ENCODE results near the gene USB1. TPM values are rescaled to one million over a fixed set of nuclear protein-coding genes. Genes with fewer than 3 reads are reported as not detected.

Gene USB1
- total and polyA plus RNA-seq, 2 donors = 4.5 to 31.4 TPM

DNA sequence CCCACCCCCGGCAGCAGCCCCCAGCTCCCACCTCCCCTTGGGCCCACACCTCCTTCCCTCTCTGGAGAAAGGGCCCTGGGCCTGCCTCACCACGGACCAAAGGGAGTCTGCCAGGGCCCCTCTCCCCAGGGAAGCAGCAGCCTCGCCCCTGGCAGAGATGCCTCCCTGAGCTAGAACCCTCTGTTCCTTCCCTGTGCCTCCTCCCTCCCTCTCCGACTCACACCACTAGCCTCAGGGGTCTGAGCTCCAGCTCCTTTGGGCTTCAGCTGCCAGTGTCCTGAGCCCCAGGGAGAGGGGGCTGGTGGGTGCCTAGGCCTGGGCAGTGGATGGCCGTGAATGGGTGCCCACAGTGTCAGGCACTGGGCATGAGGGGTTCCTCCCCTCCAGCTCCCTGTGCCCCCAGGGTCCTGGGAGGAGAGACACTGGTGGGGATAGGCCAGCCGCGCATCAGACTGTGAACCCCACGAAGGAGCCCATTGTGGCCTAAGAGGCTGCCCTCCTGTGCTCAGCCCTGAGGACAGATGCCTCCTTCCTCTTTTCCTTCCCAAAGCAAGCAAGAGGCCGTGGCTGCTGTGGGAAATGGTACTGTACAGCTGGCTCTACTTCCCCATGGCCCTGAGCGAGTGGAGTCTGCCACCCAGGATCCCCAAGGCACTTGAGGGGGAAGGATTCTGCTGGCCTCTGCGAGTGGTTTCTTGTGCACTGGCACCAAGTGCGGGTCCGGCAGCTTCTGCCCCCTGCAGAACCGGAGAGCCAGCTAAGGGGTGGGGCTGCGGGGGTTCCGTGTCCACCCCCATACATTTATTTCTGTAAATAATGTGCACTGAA lies 45.1 kb downstream of the USB1 start:
- 88% methylated on average over 16 of the region's 16 CpGs for WGBS
- Histone ChIP-seq H3K27me3 (ENCODE audit: control insufficient read depth in 2 of 2, insufficient read depth in 1 of 2, low read length in 1 of 2) (no peaks in the 10 kb centered on the region), H3K36me3 (ENCODE audit: control insufficient read depth in 2 of 2, insufficient read depth in 2 of 2, low read length in 1 of 2) (no peaks in the 10 kb centered on the region), H3K4me3 (ENCODE audit: low read length in 2 of 2) (no peak overlapping the region), H3K9me3 (ENCODE audit: control insufficient read depth in 2 of 2, insufficient read depth in 1 of 2, low read length in 1 of 2) (no peaks in the 10 kb centered on the region), H3K4me1 (ENCODE audit: control insufficient read depth in 2 of 2, insufficient read depth in 2 of 2, low read length in 2 of 2) (no peaks in the 10 kb centered on the region), H3K27ac (ENCODE audit: low read depth in 1 of 2, low read length in 1 of 2) (no peak overlapping the region)
- DNase-seq (ENCODE audit: low read depth in 6 of 9, low spot score in 9 of 9) = no peak

DNA sequence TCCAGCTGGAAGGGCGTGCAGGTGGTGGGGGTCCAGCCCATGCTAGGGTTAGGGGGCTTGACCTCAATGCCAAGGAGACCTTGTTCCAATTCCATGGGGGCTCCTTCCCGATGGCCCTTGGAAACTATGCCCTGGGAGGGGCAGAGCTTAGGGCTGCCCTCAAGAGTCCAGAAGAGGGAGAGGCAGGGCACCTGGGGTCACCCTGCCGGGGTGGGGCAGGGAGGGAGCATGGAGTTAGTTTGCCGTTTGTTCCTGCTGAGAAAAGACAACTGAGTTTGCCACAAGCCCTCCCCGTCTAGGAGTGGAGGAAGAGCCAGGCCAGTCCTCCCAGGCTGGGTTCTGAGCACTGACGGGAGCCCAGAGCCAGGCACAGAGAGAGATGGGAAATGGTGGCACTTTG lies 45.7 kb downstream of the USB1 start:
- no peak overlapping the region for H3K4me3 ChIP-seq (ENCODE audit: low read length in 2 of 2)
- 95% methylated on average over 6 of the region's 6 CpGs for WGBS
- H3K9me3 ChIP-seq (ENCODE audit: control insufficient read depth in 2 of 2, insufficient read depth in 1 of 2, low read length in 1 of 2) = no peaks in the 10 kb centered on the region
- no peaks in the 10 kb centered on the region for H3K4me1 ChIP-seq (ENCODE audit: control insufficient read depth in 2 of 2, insufficient read depth in 2 of 2, low read length in 2 of 2)
- H3K27me3 ChIP-seq (ENCODE audit: control insufficient read depth in 2 of 2, insufficient read depth in 1 of 2, low read length in 1 of 2) = no peaks in the 10 kb centered on the region
- DNase-seq (ENCODE audit: low read depth in 6 of 9, low spot score in 9 of 9) = no peak
- H3K36me3 ChIP-seq (ENCODE audit: control insufficient read depth in 2 of 2, insufficient read depth in 2 of 2, low read length in 1 of 2) = no peaks in the 10 kb centered on the region
- no peak overlapping the region for H3K27ac ChIP-seq (ENCODE audit: low read depth in 1 of 2, low read length in 1 of 2)

DNA sequence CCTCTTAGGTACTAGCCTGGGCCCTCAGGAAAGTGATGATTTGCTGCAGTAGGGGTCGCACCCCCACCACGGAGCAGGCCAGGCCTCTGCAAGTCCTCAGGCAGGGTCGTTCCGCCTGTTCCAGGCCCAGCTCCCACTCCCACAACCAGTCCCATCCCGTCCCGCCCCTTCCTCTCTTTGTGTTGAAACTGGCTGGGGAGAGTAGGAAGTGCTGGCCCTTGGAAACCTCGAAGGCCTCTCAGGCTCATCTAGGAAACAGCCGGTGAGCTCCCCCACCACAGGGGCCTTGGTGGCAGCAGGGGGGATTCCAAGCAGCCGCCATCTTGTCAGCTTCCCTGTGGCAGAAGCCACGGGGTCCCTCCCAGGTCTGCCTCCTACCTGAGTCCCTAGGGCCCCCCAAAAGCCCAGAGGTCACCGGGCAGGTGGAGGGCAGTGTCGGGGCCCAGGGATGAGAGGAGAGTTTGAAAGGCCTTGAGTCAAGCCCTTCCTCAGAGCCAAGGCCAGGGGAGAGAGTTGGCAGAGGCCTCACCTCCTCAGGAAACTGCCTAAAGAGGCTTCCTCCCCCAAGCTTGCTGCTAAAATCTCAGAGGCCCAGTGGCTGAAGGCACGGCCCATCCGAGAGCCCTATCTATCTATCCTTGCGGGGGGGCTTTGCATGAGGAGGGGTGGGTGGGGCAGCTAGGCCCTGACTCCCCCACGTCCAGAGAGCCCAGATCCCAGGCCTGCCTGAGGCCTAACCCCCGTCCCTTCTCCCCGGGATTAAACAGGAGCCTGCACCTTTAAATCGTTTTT lies 46.5 kb downstream of the USB1 start:
- 92% methylated on average over 19 of the region's 19 CpGs for WGBS
- no peaks in the 10 kb centered on the region for H3K4me1 ChIP-seq (ENCODE audit: control insufficient read depth in 2 of 2, insufficient read depth in 2 of 2, low read length in 2 of 2)
- DNase-seq (ENCODE audit: low read depth in 6 of 9, low spot score in 9 of 9) = no peak

DNA sequence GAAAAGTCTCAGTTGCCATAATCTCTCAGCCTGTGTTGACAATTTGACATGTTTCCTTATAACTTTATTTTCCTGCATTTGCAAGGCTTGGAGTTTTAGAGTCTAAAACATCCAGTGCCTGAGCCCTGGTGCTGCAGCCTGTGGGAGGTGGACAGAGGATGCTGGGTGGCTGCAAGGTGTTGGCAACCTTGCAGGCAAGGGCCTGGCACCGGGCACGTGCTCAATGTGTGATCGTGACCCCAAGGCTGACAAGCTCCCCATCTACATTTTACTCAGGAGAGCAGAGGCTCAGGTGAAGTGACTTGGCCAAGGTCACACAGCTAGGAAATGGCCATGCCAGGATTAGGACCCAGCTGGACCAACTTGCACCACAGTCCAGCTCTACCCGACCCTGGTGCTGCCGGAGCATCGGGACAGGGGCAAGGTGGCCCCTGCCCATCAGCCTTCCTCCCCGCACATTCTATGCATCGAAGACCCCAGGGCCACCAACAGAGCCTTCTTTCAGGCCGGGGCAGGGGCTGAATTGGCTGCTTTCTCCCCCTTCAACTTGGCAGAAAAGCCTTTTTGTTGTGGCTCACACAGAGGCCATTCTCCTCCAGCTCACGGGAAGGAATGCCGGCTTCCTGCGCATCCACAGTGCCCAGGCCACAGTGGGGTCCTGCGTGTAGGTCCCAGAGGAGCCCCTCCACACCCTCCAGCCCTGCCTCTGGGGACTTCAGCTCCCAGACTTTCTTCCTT lies 47.5 kb downstream of the USB1 start:
- WGBS = 97% methylated on average over 13 of the region's 13 CpGs
- H3K4me1 ChIP-seq (ENCODE audit: control insufficient read depth in 2 of 2, insufficient read depth in 2 of 2, low read length in 2 of 2) = no peaks in the 10 kb centered on the region
- H3K27me3 ChIP-seq (ENCODE audit: control insufficient read depth in 2 of 2, insufficient read depth in 1 of 2, low read length in 1 of 2) = no peaks in the 10 kb centered on the region
- H3K27ac ChIP-seq (ENCODE audit: low read depth in 1 of 2, low read length in 1 of 2) = no peak overlapping the region
- H3K9me3 ChIP-seq (ENCODE audit: control insufficient read depth in 2 of 2, insufficient read depth in 1 of 2, low read length in 1 of 2) = no peaks in the 10 kb centered on the region
- no peaks in the 10 kb centered on the region for H3K36me3 ChIP-seq (ENCODE audit: control insufficient read depth in 2 of 2, insufficient read depth in 2 of 2, low read length in 1 of 2)
- DNase-seq (ENCODE audit: low read depth in 6 of 9, low spot score in 9 of 9) = no peak
- no peak overlapping the region for H3K4me3 ChIP-seq (ENCODE audit: low read length in 2 of 2)

More for the DNA sequence above, 46.5 kb downstream of the USB1 start:
- Histone ChIP-seq H3K4me3 (ENCODE audit: low read length in 2 of 2) (no peak overlapping the region), H3K36me3 (ENCODE audit: control insufficient read depth in 2 of 2, insufficient read depth in 2 of 2, low read length in 1 of 2) (no peaks in the 10 kb centered on the region), H3K27me3 (ENCODE audit: control insufficient read depth in 2 of 2, insufficient read depth in 1 of 2, low read length in 1 of 2) (no peaks in the 10 kb centered on the region), H3K9me3 (ENCODE audit: control insufficient read depth in 2 of 2, insufficient read depth in 1 of 2, low read length in 1 of 2) (no peaks in the 10 kb centered on the region), H3K27ac (ENCODE audit: low read depth in 1 of 2, low read length in 1 of 2) (no peak overlapping the region)

DNA sequence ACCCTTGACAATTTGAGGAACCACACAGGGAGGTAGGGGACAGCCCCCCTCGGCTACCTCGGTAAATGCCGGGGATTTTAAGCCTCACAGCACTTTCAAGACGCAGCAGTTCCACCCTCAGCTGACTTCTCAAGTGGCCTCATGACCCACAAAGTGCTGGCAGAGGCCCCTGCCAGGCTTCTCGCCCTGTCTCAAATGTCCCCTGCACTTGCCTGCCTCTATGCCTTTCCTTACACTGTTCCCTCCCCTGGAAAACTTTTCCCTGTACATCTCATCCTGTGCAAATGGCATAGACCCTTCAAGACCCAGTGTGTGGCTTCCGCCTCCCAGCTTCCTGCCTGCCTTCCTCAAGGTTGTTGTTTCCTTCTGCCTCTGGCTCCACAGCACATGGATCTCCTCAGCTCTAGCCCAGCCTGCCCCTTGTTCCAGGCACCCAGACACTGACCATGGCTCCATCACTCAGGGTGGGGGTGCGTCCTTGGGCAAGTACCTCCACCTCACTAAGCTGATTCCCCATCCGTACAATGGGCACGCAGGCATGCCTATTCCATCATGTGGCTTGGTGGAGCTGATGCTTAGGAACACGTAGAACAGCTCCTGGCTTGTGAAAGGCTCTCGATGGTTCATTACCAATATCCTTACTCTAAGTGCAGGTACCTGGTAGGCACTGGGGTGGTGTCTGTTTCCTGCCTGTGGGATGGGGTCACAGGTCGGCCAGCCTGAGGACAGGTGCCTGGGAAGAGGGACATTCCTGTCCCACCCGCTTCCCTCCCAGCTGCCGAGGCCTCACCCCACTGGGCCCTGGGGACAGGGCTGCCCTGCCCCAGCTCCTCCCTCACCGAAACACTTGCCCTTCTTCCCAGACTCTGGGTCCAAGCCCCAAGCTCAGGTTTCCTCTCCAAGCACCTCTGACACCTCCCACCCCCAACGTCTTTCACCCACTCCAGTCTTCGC lies 48.3 kb downstream of the USB1 start:
- Histone ChIP-seq H3K4me3 (ENCODE audit: low read length in 2 of 2) (no peak overlapping the region), H3K36me3 (ENCODE audit: control insufficient read depth in 2 of 2, insufficient read depth in 2 of 2, low read length in 1 of 2) (no peaks in the 10 kb centered on the region), H3K27ac (ENCODE audit: low read depth in 1 of 2, low read length in 1 of 2) (no peak overlapping the region), H3K9me3 (ENCODE audit: control insufficient read depth in 2 of 2, insufficient read depth in 1 of 2, low read length in 1 of 2) (no peaks in the 10 kb centered on the region), H3K4me1 (ENCODE audit: control insufficient read depth in 2 of 2, insufficient read depth in 2 of 2, low read length in 2 of 2) (no peaks in the 10 kb centered on the region), H3K27me3 (ENCODE audit: control insufficient read depth in 2 of 2, insufficient read depth in 1 of 2, low read length in 1 of 2) (no peaks in the 10 kb centered on the region)
- no peak for DNase-seq (ENCODE audit: low read depth in 6 of 9, low spot score in 9 of 9)
- 90% methylated on average over 17 of the region's 17 CpGs for WGBS

DNA sequence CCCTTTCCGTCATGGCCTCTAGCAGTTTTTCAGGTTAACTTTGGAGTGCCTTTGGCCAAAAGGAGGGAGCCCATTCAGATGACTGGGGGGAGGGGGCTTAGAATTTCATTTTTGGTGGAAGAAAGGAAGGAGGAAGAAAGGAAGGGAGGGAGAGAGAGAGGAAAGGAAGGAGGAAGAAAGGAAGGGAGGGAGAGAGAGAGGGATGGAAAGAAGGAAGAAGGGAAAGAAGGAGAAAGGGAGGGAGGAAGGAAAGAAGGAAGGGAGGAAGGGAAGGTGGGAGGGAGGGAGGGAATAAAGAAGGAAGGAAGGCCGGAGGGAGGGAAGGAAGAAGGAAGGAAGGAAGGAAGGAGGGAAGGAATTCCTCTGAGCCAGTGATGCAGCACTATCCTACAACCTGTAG lies 50.1 kb downstream of the USB1 start:
- H3K27ac ChIP-seq (ENCODE audit: low read depth in 1 of 2, low read length in 1 of 2) = no peak overlapping the region
- DNase-seq (ENCODE audit: low read depth in 6 of 9, low spot score in 9 of 9) = no peak
- H3K4me3 ChIP-seq (ENCODE audit: low read length in 2 of 2) = no peak overlapping the region
- H3K36me3 ChIP-seq (ENCODE audit: control insufficient read depth in 2 of 2, insufficient read depth in 2 of 2, low read length in 1 of 2) = no peaks in the 10 kb centered on the region
- no peaks in the 10 kb centered on the region for H3K27me3 ChIP-seq (ENCODE audit: control insufficient read depth in 2 of 2, insufficient read depth in 1 of 2, low read length in 1 of 2)
- H3K9me3 ChIP-seq (ENCODE audit: control insufficient read depth in 2 of 2, insufficient read depth in 1 of 2, low read length in 1 of 2) = no peaks in the 10 kb centered on the region
- 86% methylated on average over 2 of the region's 2 CpGs for WGBS
- no peaks in the 10 kb centered on the region for H3K4me1 ChIP-seq (ENCODE audit: control insufficient read depth in 2 of 2, insufficient read depth in 2 of 2, low read length in 2 of 2)

DNA sequence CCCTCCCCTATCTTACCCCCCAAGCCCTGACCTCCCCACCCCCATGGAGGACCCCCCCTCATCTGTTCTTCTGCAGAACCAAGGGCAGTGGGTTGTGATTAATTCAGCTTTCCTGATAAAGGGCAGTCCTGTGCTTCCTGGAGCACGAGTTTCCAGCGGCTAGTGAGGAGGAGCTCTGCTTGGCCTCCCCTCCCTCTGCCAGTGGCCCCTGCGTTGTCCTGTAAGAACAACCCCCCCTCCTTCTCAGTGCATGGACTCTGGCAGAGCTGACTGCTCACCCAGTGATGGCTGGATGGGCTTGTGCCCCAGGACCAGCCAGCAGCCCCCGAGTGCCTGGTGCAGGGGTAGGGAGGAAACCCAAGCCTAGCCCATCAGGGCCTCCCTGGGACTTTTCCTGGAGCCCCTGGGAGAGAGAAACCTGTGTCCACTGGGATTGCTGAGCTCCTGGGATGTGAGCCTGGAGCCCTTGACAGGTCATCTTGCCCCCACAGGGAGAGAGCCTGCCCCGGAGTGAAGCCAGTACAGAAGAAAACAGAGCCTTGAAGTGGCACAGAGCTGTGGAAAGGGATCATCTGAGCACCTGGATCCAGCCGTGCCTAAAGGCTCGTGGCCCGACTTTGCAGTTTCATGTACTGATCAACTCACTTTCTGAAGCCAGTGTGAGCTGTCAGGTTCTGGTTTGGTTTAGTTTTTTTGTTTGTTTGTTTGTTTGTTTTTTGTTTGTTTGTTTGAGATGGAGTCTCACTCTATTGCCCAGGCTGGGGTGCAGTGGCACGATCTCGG lies 50.8 kb downstream of the USB1 start:
- Histone ChIP-seq H3K27ac (ENCODE audit: low read depth in 1 of 2, low read length in 1 of 2) (no peak overlapping the region), H3K4me1 (ENCODE audit: control insufficient read depth in 2 of 2, insufficient read depth in 2 of 2, low read length in 2 of 2) (no peaks in the 10 kb centered on the region), H3K27me3 (ENCODE audit: control insufficient read depth in 2 of 2, insufficient read depth in 1 of 2, low read length in 1 of 2) (no peaks in the 10 kb centered on the region), H3K36me3 (ENCODE audit: control insufficient read depth in 2 of 2, insufficient read depth in 2 of 2, low read length in 1 of 2) (no peaks in the 10 kb centered on the region), H3K9me3 (ENCODE audit: control insufficient read depth in 2 of 2, insufficient read depth in 1 of 2, low read length in 1 of 2) (no peaks in the 10 kb centered on the region), H3K4me3 (ENCODE audit: low read length in 2 of 2) (no peak overlapping the region)
- WGBS = 90% methylated on average over 10 of the region's 10 CpGs
- no peak for DNase-seq (ENCODE audit: low read depth in 6 of 9, low spot score in 9 of 9)

DNA sequence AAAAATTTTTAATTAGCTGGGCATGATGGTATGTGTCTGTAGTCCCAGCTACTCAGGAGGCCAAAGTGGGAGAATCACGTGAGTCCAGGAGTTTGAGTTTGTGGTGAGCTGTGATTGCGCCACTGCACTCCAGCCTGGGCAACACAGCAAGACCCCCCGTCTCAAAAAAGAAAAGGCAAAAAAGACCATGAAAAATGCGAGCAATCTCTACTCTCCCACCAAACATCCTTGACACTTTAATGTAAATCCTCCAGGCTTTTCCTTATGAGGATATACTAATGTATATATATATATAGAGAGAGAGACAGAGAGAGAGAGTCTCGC lies 52.4 kb downstream of the USB1 start:
- DNase-seq (ENCODE audit: low read depth in 6 of 9, low spot score in 9 of 9) = no peak
- H3K36me3 ChIP-seq (ENCODE audit: control insufficient read depth in 2 of 2, insufficient read depth in 2 of 2, low read length in 1 of 2) = no peaks in the 10 kb centered on the region
- whole genome bisulfite sequencing = 98% methylated on average over 5 of the region's 5 CpGs
- H3K27me3 ChIP-seq (ENCODE audit: control insufficient read depth in 2 of 2, insufficient read depth in 1 of 2, low read length in 1 of 2) = no peaks in the 10 kb centered on the region
- no peaks in the 10 kb centered on the region for H3K4me1 ChIP-seq (ENCODE audit: control insufficient read depth in 2 of 2, insufficient read depth in 2 of 2, low read length in 2 of 2)
- H3K9me3 ChIP-seq (ENCODE audit: control insufficient read depth in 2 of 2, insufficient read depth in 1 of 2, low read length in 1 of 2) = no peaks in the 10 kb centered on the region
- H3K27ac ChIP-seq (ENCODE audit: low read depth in 1 of 2, low read length in 1 of 2) = no peak overlapping the region
- H3K4me3 ChIP-seq (ENCODE audit: low read length in 2 of 2) = no peak overlapping the region

All from thymus (tissue), 11 donors.